BLaER1 (cell line): ENCODE measurements around the gene PHLDB3.
"Not testable (repeated sequence)": the region's sequence is repeated elsewhere in the genome, so short reads cannot be mapped to it uniquely, and the experiment has no call there.

Experiments used
- H3K27ac ChIP-seq: shearing (Covaris generic); formaldehyde crosslinking; 2 replicates; pipeline ENCODE4 v1.8.1; 2022
- H3K27me3 ChIP-seq: shearing (Covaris generic); formaldehyde crosslinking; 2 replicates; pipeline ENCODE4 v1.8.1; 2022
- H3K36me3 ChIP-seq: shearing (Covaris generic); formaldehyde crosslinking; 2 replicates; pipeline ENCODE4 v1.8.1; 2022
- H3K4me1 ChIP-seq: shearing (Covaris generic); formaldehyde crosslinking; 2 replicates; pipeline ENCODE4 v1.8.1; 2022
- H3K4me2 ChIP-seq: shearing (Covaris generic); formaldehyde crosslinking; 2 replicates; pipeline ENCODE4 v1.8.1; 2022
- H3K4me3 ChIP-seq: shearing (Covaris generic); formaldehyde crosslinking; 2 replicates; pipeline ENCODE4 v1.8.1; 2022
- H3K9ac ChIP-seq: shearing (Covaris generic); formaldehyde crosslinking; 2 replicates; pipeline ENCODE4 v1.8.1; 2022
- H3K9me3 ChIP-seq: shearing (Covaris generic); formaldehyde crosslinking; 2 replicates; pipeline ENCODE4 v1.8.1; 2022
- H4K20me1 ChIP-seq: shearing (Covaris generic); formaldehyde crosslinking; 2 replicates; pipeline ENCODE4 v1.8.1; 2022
- Cebpa-rat ChIP-seq: shearing (Covaris generic); IDR thresholded peaks from 2 replicates; pipeline ENCODE4 v1.8.1; 2022

The PHLDB3 gene

GRCh38 chr19:43450545-43450997 lies 54.0 kb downstream of the PHLDB3 start:
- Histone ChIP-seq H4K20me1 (no peaks in the 10 kb centered on the region), H3K9me3 (no peaks in the 10 kb centered on the region), H3K27ac (no peak overlapping the region), H3K27me3 (no peaks in the 10 kb centered on the region), H3K36me3 (no peaks in the 10 kb centered on the region), H3K4me1 (peaks cover 9% of the 10 kb centered on the region), H3K4me2 (no peak overlapping the region), H3K9ac (no peak overlapping the region), H3K4me3 (no peak overlapping the region)
- TF ChIP-seq Cebpa-rat, result no peak

DNA sequence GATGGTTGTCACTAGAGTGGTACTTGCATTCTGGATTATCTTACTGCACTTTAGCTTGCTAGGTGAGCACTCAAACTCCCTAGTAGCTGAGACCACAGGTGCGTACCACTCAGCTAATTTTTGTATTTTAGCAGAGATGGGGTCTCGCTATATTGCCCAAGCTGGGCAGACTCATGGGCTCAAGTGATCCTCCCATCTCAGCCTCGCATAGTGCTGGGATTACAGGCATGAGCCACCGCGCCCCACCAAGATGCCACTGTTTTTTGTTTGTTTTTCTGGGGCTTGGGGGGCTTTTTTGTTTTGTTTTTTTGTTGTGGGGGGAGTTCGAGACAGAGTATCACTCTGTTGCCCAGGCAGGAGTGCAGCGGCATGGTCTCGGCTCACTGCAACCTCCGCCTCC lies 56.9 kb downstream of the PHLDB3 start:
- H3K4me1 ChIP-seq, result peaks cover 6% of the 10 kb centered on the region; the same call in 1 of the 2 replicates
- TF ChIP-seq Cebpa-rat, result no peak
- no peak overlapping the region for H3K4me3 ChIP-seq
- no peaks in the 10 kb centered on the region for H3K9me3 ChIP-seq
- H3K9ac ChIP-seq, result no peak overlapping the region
- no peaks in the 10 kb centered on the region for H4K20me1 ChIP-seq
- no peaks in the 10 kb centered on the region for H3K36me3 ChIP-seq
- no peak overlapping the region for H3K4me2 ChIP-seq
- no peak overlapping the region for H3K27ac ChIP-seq
- no peaks in the 10 kb centered on the region for H3K27me3 ChIP-seq

GRCh38 chr19:43446746-43447489 lies 57.6 kb downstream of the PHLDB3 start:
- Histone ChIP-seq H3K36me3 (no peaks in the 10 kb centered on the region), H3K27ac (no peak overlapping the region), H4K20me1 (no peaks in the 10 kb centered on the region), H3K4me2 (no peak overlapping the region), H3K27me3 (no peaks in the 10 kb centered on the region), H3K9me3 (no peaks in the 10 kb centered on the region), H3K9ac (no peak overlapping the region), H3K4me1 (peaks cover 6% of the 10 kb centered on the region; the same call in 1 of the 2 replicates), H3K4me3 (no peak overlapping the region)
- no peak for TF ChIP-seq Cebpa-rat

DNA sequence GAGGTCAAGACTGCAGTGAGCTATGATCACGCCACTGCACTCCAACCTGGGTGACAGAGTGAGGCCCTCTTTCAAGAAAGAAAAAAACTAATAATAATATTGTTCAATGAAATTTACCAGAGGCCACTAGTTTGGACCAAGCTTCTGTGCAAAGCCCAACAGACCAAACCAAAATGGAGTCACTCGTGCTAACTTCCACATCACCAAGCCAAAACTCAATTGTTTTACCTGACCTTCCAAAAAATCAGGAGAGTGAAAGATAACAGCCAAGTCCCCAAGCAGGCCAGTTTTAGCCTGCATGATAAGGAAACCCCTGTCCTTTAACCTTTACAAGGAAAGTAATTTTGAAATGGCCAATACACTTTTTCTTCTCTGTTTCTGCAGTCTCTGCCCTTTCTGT lies 59.1 kb downstream of the PHLDB3 start:
- no peak for TF ChIP-seq Cebpa-rat
- Histone ChIP-seq H3K9me3 (no peaks in the 10 kb centered on the region), H3K4me2 (no peak overlapping the region), H3K4me3 (no peak overlapping the region), H3K9ac (no peak overlapping the region), H3K4me1 (peaks cover 2% of the 10 kb centered on the region; the same call in 1 of the 2 replicates), H3K36me3 (no peaks in the 10 kb centered on the region), H4K20me1 (no peaks in the 10 kb centered on the region), H3K27me3 (no peaks in the 10 kb centered on the region), H3K27ac (no peak overlapping the region)

DNA sequence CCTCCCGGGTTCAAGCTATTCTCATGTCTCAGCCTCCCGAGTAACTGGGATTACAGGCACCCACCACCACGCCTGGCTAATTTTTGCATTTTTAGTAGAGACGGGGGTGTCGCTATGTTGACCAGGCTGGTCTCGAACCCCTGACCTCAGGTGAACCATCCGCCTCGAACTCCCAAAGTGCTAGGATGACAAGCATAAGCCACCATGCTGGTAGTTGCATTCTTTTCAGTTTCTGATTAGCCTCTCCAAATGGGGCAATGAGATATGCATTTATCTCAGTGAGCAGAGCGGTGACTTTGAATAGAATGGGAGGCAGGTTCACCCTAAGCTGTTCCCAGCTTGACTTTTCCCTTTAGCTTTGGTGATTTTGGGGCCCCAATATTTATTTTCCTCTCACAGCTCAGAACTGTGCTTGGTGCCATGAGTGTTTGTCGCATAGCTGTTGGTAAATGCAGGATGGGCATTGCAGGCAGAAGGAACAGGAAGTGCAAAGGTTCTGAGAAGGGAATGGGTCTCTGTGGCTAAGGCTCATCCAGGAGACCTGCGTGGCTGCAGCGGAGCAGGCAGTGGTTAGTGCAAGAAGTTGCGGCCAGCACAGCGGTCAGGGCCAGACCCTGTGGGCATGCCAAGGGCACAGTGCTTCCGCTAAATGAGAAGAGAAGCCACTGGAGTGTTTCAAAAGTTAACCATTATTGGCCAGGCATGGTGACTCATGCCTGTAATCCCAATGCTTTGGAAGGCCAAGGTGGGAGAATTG lies 59.8 kb downstream of the PHLDB3 start:
- peaks cover 7% of the 10 kb centered on the region for H3K4me1 ChIP-seq
- H3K27me3 ChIP-seq, result no peaks in the 10 kb centered on the region
- H3K27ac ChIP-seq, result no peak overlapping the region
- H3K9me3 ChIP-seq, result no peaks in the 10 kb centered on the region
- no peaks in the 10 kb centered on the region for H3K36me3 ChIP-seq
- H4K20me1 ChIP-seq, result no peaks in the 10 kb centered on the region
- TF ChIP-seq Cebpa-rat, result no peak
- H3K4me3 ChIP-seq, result no peak overlapping the region
- no peak overlapping the region for H3K9ac ChIP-seq
- H3K4me2 ChIP-seq, result no peak overlapping the region

DNA sequence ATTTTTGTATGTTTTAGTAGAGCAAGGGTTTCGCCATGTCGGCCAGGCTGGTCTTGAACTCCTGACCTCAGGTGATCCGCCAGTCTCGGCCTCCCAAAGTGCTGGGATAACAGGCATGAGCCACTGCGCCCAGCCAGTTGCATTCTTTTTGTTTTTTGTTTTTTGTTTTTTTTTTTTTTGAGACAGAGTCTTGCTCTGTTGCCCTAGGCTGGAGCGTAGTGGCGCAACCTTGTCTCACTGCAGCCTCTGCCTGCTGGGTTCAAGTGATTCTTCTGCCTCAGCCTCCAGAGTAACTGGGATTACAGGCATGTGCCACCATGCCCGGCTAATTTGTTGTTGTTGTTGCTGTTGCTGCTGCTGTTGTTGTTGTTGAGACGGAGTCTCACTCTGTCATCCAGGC lies 60.5 kb downstream of the PHLDB3 start:
- H3K4me3 ChIP-seq, H3K9me3 ChIP-seq, H3K36me3 ChIP-seq: not testable (repeated sequence)

GRCh38 chr19:43441716-43442115 lies 62.8 kb downstream of the PHLDB3 start:
- TF ChIP-seq Cebpa-rat, result no peak
- Histone ChIP-seq H3K4me3 (no peak overlapping the region), H4K20me1 (no peaks in the 10 kb centered on the region), H3K4me2 (no peak overlapping the region), H3K9me3 (peaks cover 10% of the 10 kb centered on the region), H3K27ac (no peak overlapping the region), H3K9ac (no peak overlapping the region), H3K4me1 (peaks cover 34% of the 10 kb centered on the region), H3K36me3 (no peaks in the 10 kb centered on the region), H3K27me3 (no peaks in the 10 kb centered on the region)

More for the DNA sequence above, 60.5 kb downstream of the PHLDB3 start:
- not testable (repeated sequence) for H3K4me2 ChIP-seq, H3K27ac ChIP-seq, H3K9ac ChIP-seq, H3K27me3 ChIP-seq, H4K20me1 ChIP-seq
- peaks cover 12% of the 10 kb centered on the region for H3K4me1 ChIP-seq

DNA sequence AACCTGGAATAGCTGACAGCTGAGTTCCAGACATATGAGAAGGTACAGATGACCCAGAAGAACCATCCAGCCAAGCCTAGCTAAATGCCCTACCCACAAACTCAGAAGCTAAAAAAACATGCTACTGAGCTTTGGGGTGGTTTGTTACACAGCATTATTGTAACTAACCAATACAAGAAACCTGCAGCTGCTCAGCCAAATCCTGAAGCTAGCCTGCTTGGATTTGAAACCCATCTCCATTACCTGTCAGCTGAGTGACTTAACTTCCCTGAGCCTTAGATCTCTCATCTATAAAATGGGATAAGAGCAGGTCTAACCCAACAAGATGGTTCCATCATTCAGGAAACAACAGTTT lies 64.9 kb downstream of the PHLDB3 start:
- no peak overlapping the region for H3K4me3 ChIP-seq
- H3K27ac ChIP-seq, result peak overlapping the region; percentile 73
- peaks cover 26% of the 10 kb centered on the region for H3K9me3 ChIP-seq
- H3K36me3 ChIP-seq, result no peaks in the 10 kb centered on the region
- no peak overlapping the region for H3K9ac ChIP-seq
- H4K20me1 ChIP-seq, result no peaks in the 10 kb centered on the region
- peaks cover 39% of the 10 kb centered on the region for H3K4me1 ChIP-seq
- no peak for TF ChIP-seq Cebpa-rat
- peak overlapping the region; percentile 63 for H3K4me2 ChIP-seq
- H3K27me3 ChIP-seq, result no peaks in the 10 kb centered on the region

DNA sequence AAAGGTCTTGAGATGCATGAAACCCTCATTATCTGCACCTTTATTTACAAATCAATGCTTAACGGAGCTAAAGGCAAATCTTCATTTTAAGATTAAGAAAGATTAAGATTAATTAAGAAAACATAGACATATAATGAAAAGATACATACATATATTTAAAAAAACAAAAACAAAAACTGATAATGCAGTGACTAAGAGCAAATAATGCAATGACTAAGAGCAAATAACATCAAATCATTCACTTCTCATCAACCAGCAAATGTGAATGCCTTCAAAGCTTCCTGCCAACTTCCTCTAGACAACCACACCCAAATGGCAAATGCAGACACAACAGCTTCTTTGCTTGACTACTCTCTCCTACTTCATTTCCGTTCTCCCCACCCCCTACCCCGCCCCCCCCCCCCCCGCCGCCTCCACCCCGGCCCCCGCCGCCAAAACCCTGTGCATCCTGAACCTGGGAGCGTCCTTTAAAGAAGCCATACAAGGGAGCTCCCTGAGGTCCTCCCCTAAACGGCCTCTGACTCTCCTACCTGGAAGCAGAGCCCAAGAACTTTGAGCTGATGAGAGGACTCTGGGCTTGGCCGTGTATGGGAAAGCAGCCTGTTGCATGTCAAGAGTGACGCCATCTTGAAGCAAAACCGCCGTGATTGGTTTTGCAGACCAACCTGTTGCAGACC lies 65.4 kb downstream of the PHLDB3 start:
- Histone ChIP-seq H3K4me2 (peak overlapping the region; percentile 93), H3K9me3 (peaks cover 27% of the 10 kb centered on the region), H3K27ac (peak overlapping the region; percentile 86), H3K4me3 (peak overlapping the region; percentile 40), H3K4me1 (peaks cover 39% of the 10 kb centered on the region), H3K9ac (peak overlapping the region; percentile 56; the same call in 1 of the 2 replicates), H4K20me1 (no peaks in the 10 kb centered on the region), H3K36me3 (no peaks in the 10 kb centered on the region), H3K27me3 (no peaks in the 10 kb centered on the region)
- no peak for TF ChIP-seq Cebpa-rat
